Endodermal cell (in vitro differentiated cells): ENCODE results near the gene DRAXIN. TPM values are rescaled to one million over a fixed set of nuclear protein-coding genes. Genes with fewer than 3 reads are reported as not detected.

Experiments used
- DNase-seq: peaks from one replicate; pipeline ENCODE4 v3.0.0-alpha.2; 2017
- H3K27ac ChIP-seq: 2 replicates; pipeline ENCODE4 v1.5.1; 2013; ENCODE audit warnings: mild to moderate bottlenecking, low read depth, low read length, moderate library complexity
- H3K27me3 ChIP-seq: 2 replicates; pipeline ENCODE4 v1.6.1; 2013; ENCODE audit warnings: mild to moderate bottlenecking, low read length, moderate library complexity; ENCODE audit not compliant: insufficient read depth, control insufficient read depth, poor library complexity, severe bottlenecking
- H3K36me3 ChIP-seq: 2 replicates; pipeline ENCODE4 v1.7.0; 2013; ENCODE audit warnings: mild to moderate bottlenecking, low read length, moderate library complexity; ENCODE audit not compliant: control insufficient read depth, insufficient read depth
- H3K4me1 ChIP-seq: one replicate; pipeline ENCODE4 v1.7.0; 2013; ENCODE audit warnings: low read length; ENCODE audit not compliant: control insufficient read depth, insufficient read depth
- H3K4me3 ChIP-seq: 2 replicates; pipeline ENCODE4 v1.5.1; 2013; ENCODE audit warnings: mild to moderate bottlenecking, low read length, moderate library complexity
- H3K9ac ChIP-seq: 2 replicates; pipeline ENCODE4 v1.6.1; 2013; ENCODE audit warnings: mild to moderate bottlenecking, low read length, moderate library complexity; ENCODE audit not compliant: poor library complexity, severe bottlenecking; ENCODE audit errors: extremely low read depth
- H3K9me3 ChIP-seq: 2 replicates; pipeline ENCODE4 v1.6.1; 2013; ENCODE audit warnings: mild to moderate bottlenecking, low read length, moderate library complexity; ENCODE audit not compliant: control insufficient read depth
- H3K27ac Mint-ChIP-seq: 2 replicates; pipeline ENCODE4 v1.8.0; 2020; ENCODE audit warnings: mixed read lengths
- H3K27me3 Mint-ChIP-seq: 2 replicates; pipeline ENCODE4 v1.8.0; 2021; ENCODE audit warnings: mild to moderate bottlenecking, mixed read lengths; ENCODE audit not compliant: insufficient read depth
- H3K36me3 Mint-ChIP-seq: 2 replicates; pipeline ENCODE4 v1.8.0; 2020; ENCODE audit warnings: low read depth, mixed read lengths
- H3K4me1 Mint-ChIP-seq: 2 replicates; pipeline ENCODE4 v1.8.0; 2020; ENCODE audit warnings: mixed read lengths
- H3K4me3 Mint-ChIP-seq: 2 replicates; pipeline ENCODE4 v1.8.0; 2020; ENCODE audit warnings: mild to moderate bottlenecking, moderate library complexity, mixed read lengths
- H3K9me3 Mint-ChIP-seq: 2 replicates; pipeline ENCODE4 v1.8.0; 2020; ENCODE audit warnings: mild to moderate bottlenecking, mixed read lengths
- WGBS, 2 experiments: methylation state at CpG; one replicate each; pipeline versions ENCODE4 v1.1.5 to v1.1.7; 2013; ENCODE audit warnings: missing lambda C conversion rate in 2 of 2, mixed read lengths in 1 of 2; ENCODE audit not compliant: insufficient coverage in 1 of 2, insufficient read length in 1 of 2; 5-methylcytosine and 5-hydroxymethylcytosine counted together
- total RNA-seq, 2 donors: library from RNA; stranded (reverse); fragmentation: NEBNext Ultra II Directional in 1 of 2; extraction: Animal tissue kit (Norgen Biotek cat#: 25700) in 1 of 2; gene quantifications; 2 replicates in 1 of 2; 3 replicates in 1 of 2; pipeline ENCODE4 v1.2.1, GENCODE V29; 2021
- TF ChIP-seq, protein P1 (sequence below): fragments of 200-600 bp; sonication (generic); conservative IDR thresholded peaks from 2 replicates; pipeline ENCODE4 v1.5.0; 2021; ENCODE audit warnings: antibody characterized with exemption, mild to moderate bottlenecking

DRAXIN gene
- total RNA-seq, 2 donors from 2014 or later, result 5.4 to 6.0 TPM

DNA sequence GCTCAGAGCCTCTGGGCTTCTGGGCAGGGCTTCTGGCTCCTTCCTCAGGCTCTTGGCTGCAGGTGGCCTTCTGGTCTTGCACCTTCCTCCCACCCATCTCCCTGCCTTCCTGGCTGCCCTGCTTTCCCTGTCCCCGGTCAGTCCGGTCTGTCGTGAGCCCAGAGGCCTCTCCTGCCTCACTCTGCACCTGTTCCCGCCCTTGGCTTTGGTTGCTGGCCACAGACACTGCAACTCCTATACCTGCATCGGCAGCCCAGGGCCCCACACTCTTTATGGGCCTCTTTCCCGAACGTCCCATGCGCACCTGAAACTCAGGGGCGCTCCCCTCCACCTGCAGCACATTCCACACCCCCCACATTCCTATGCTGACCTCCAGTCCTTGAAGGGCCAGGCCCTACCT is 45.2 kb upstream of the DRAXIN start:
- Mint-ChIP-seq H3K9me3 (no peaks in the 10 kb centered on the region), H3K4me3 (no peak overlapping the region), H3K4me1 (peaks cover 7% of the 10 kb centered on the region), H3K36me3 (no peaks in the 10 kb centered on the region), H3K27me3 (peaks cover 24% of the 10 kb centered on the region), H3K27ac (no peak overlapping the region)
- Histone ChIP-seq H3K27me3 (peaks cover 33% of the 10 kb centered on the region), H3K4me3 (no peak overlapping the region), H3K4me1 (no peaks in the 10 kb centered on the region), H3K9ac (no peak overlapping the region), H3K36me3 (no peaks in the 10 kb centered on the region), H3K27ac (no peak overlapping the region), H3K9me3 (no peaks in the 10 kb centered on the region)
- 83 to 94% methylated on average over 7 to 9 of the region's 9 CpGs for WGBS, 2 experiments
- TF ChIP-seq, protein P1, sequence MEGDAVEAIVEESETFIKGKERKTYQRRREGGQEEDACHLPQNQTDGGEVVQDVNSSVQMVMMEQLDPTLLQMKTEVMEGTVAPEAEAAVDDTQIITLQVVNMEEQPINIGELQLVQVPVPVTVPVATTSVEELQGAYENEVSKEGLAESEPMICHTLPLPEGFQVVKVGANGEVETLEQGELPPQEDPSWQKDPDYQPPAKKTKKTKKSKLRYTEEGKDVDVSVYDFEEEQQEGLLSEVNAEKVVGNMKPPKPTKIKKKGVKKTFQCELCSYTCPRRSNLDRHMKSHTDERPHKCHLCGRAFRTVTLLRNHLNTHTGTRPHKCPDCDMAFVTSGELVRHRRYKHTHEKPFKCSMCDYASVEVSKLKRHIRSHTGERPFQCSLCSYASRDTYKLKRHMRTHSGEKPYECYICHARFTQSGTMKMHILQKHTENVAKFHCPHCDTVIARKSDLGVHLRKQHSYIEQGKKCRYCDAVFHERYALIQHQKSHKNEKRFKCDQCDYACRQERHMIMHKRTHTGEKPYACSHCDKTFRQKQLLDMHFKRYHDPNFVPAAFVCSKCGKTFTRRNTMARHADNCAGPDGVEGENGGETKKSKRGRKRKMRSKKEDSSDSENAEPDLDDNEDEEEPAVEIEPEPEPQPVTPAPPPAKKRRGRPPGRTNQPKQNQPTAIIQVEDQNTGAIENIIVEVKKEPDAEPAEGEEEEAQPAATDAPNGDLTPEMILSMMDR, result no peak
- no peak for DNase-seq

DNA sequence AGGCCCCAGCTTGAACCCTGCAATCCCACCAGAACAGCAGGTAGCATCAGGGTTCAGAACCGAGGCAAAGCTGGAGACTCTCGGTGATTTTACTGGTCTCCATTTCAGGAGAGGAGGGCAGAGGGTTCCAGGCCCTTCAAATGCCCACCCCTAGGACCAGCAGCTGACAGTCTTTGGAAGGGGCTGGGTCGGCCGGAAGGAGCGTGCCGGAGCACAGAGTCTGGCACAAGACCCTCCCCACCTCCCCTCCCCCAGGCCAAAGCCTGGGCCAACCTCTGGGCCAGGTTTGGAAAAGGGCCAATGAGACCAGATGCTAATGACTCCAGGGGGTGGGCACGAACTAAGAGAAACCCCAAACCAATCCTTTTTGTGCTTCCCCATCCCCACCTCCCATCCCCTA is 44.2 kb upstream of the DRAXIN start:
- peaks cover 2% of the 10 kb centered on the region for H3K4me1 Mint-ChIP-seq
- no peak overlapping the region for H3K4me3 Mint-ChIP-seq
- Histone ChIP-seq H3K4me1 (no peaks in the 10 kb centered on the region), H3K27me3 (peaks cover 43% of the 10 kb centered on the region), H3K9me3 (no peaks in the 10 kb centered on the region), H3K27ac (no peak overlapping the region), H3K36me3 (no peaks in the 10 kb centered on the region), H3K4me3 (no peak overlapping the region), H3K9ac (no peak overlapping the region)
- H3K9me3 Mint-ChIP-seq, result no peaks in the 10 kb centered on the region
- H3K27ac Mint-ChIP-seq, result no peak overlapping the region
- H3K27me3 Mint-ChIP-seq, result peaks cover 34% of the 10 kb centered on the region
- 68 to 90% methylated on average over 3 to 7 of the region's 7 CpGs for WGBS, 2 experiments
- H3K36me3 Mint-ChIP-seq, result no peaks in the 10 kb centered on the region
- TF ChIP-seq, protein P1, result no peak
- DNase-seq, result no peak

DNA sequence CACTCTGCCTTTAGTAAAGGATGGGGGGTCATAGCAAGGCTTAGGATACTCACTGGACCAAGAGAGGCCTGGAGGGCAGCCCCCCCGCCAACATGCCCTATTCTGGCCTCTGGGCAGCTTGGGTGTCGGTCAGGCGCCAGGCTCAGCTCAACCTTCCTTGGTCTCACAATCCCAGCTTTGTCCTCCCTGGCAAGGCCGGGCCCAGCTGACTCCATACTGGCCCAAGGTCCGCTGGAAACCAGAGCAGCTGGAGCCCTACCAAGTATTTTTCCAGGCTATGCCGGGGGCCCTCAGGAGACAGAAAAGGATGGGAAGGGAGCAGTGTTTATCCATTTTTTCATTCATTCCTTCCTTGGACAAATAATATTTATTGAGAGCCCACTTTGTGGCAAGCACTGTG is 43.5 kb upstream of the DRAXIN start:
- no peak overlapping the region for H3K27ac ChIP-seq
- 83 to 88% methylated on average over 4 to 6 of the region's 6 CpGs for WGBS, 2 experiments
- H3K9me3 ChIP-seq, result no peaks in the 10 kb centered on the region
- H3K4me3 ChIP-seq, result no peak overlapping the region
- no peak for DNase-seq
- H3K4me1 ChIP-seq, result no peaks in the 10 kb centered on the region
- Mint-ChIP-seq H3K4me3 (no peak overlapping the region), H3K36me3 (no peaks in the 10 kb centered on the region), H3K27ac (no peak overlapping the region), H3K4me1 (peaks cover 2% of the 10 kb centered on the region), H3K9me3 (no peaks in the 10 kb centered on the region), H3K27me3 (peaks cover 41% of the 10 kb centered on the region)
- no peaks in the 10 kb centered on the region for H3K36me3 ChIP-seq
- TF ChIP-seq, protein P1, result no peak
- peaks cover 50% of the 10 kb centered on the region for H3K27me3 ChIP-seq
- no peak overlapping the region for H3K9ac ChIP-seq
